HepG2 (cell line): ENCODE results near the gene GDAP1L1. TPM values are rescaled to one million over a fixed set of nuclear protein-coding genes. Genes with fewer than 3 reads are reported as not detected.

Experiments
- CENPBD1 ChIP-seq: sonication (generic); formaldehyde crosslinking; IDR thresholded peaks from 2 replicates; pipeline ENCODE4 v1.8.0; 2022; ENCODE audit warnings: missing genetic modification reagents, low read depth, mild to moderate bottlenecking, borderline replicate concordance
- HDAC2 ChIP-seq: sonication (generic); formaldehyde crosslinking; IDR thresholded peaks from 2 replicates; pipeline ENCODE4 v1.4.0; 2020; ENCODE audit warnings: missing genetic modification reagents
- HIVEP1 ChIP-seq: sonication (generic); formaldehyde crosslinking; IDR thresholded peaks from 2 replicates; pipeline ENCODE4 v1.4.0; 2020; ENCODE audit warnings: mild to moderate bottlenecking, missing genetic modification reagents
- JUN ChIP-seq: sonication (generic); formaldehyde crosslinking; IDR thresholded peaks from 2 replicates; pipeline ENCODE4 v1.4.0; 2020; ENCODE audit warnings: mild to moderate bottlenecking, missing genetic modification reagents
- LBX2 ChIP-seq: sonication (generic); formaldehyde crosslinking; IDR thresholded peaks from 2 replicates; pipeline ENCODE4 v1.5.0; 2020; ENCODE audit warnings: missing genetic modification reagents, mild to moderate bottlenecking, borderline replicate concordance
- MAFG ChIP-seq: sonication (generic); formaldehyde crosslinking; IDR thresholded peaks from 2 replicates; pipeline ENCODE4 v1.5.1; 2020; ENCODE audit warnings: mild to moderate bottlenecking, missing genetic modification reagents
- MLLT10 ChIP-seq: sonication (generic); formaldehyde crosslinking; IDR thresholded peaks from 2 replicates; pipeline ENCODE4 v1.4.0; 2020; ENCODE audit warnings: missing genetic modification reagents
- MXD3 ChIP-seq: IDR thresholded peaks from 2 replicates; pipeline ENCODE4 v1.6.1; 2016; ENCODE audit warnings: mild to moderate bottlenecking, missing biosample characterization, missing genetic modification reagents
- NFE2 ChIP-seq: sonication (generic); formaldehyde crosslinking; IDR thresholded peaks from 2 replicates; pipeline ENCODE4 v1.4.0; 2020; ENCODE audit warnings: missing genetic modification reagents
- NONO ChIP-seq, 2 experiments: fragments of 450-650 bp in 1 of 2; sonication (generic) in 1 of 2; formaldehyde crosslinking in 1 of 2; IDR thresholded peaks in 1 of 2; conservative IDR thresholded peaks in 1 of 2; 2 replicates each; pipeline versions ENCODE4 v1.6.1 to v1.8.0; 2017 to 2022; ENCODE audit warnings: mild to moderate bottlenecking in 1 of 2, missing genetic modification reagents in 1 of 2, moderate library complexity in 1 of 2
- TBL1XR1 ChIP-seq: fragments of 150-350 bp; IDR thresholded peaks from 2 replicates; pipeline ENCODE4 v1.6.1; 2014; ENCODE audit warnings: borderline replicate concordance, low read length; ENCODE audit not compliant: partially characterized antibody
- TFDP2 ChIP-seq: sonication (generic); formaldehyde crosslinking; IDR thresholded peaks from 2 replicates; pipeline ENCODE4 v1.4.0; 2020; ENCODE audit warnings: missing genetic modification reagents
- UBTF ChIP-seq: sonication (generic); formaldehyde crosslinking; IDR thresholded peaks from 2 replicates; pipeline ENCODE4 v1.4.0; 2020; ENCODE audit warnings: mild to moderate bottlenecking, missing genetic modification reagents
- ZBTB39 ChIP-seq: sonication (generic); formaldehyde crosslinking; IDR thresholded peaks from 2 replicates; pipeline ENCODE4 v1.5.0; 2020; ENCODE audit warnings: missing genetic modification reagents
- ZNF546 ChIP-seq: sonication (generic); formaldehyde crosslinking; conservative IDR thresholded peaks from 2 replicates; pipeline ENCODE4 v1.8.1; 2023; ENCODE audit warnings: mild to moderate bottlenecking, missing genetic modification reagents
- ZNF749 ChIP-seq: sonication (generic); formaldehyde crosslinking; IDR thresholded peaks from 2 replicates; pipeline ENCODE4 v1.8.0; 2022; ENCODE audit warnings: mild to moderate bottlenecking, missing genetic modification reagents, moderate library complexity, borderline replicate concordance
- ZNF839 ChIP-seq: sonication (generic); formaldehyde crosslinking; IDR thresholded peaks from 2 replicates; pipeline ENCODE4 v1.4.0; 2020; ENCODE audit warnings: missing genetic modification reagents, mild to moderate bottlenecking, borderline replicate concordance
- ZNF891 ChIP-seq: sonication (generic); formaldehyde crosslinking; IDR thresholded peaks from 2 replicates; pipeline ENCODE4 v1.5.0; 2020; ENCODE audit warnings: mild to moderate bottlenecking, missing genetic modification reagents
- polyA plus RNA-seq, 8 experiments: library from polyadenylated mRNA; depleted of rRNA in 3 of 8; stranded (reverse) in 7 of 8; unstranded in 1 of 8; fragments of >200 nt; fragmentation: Illumina TruSeq in 4 of 8; extraction: Trizol in 4 of 8; gene quantifications; 2 replicates each; pipeline versions ENCODE4 v1.2.1 to v1.2.3, GENCODE V29; 2011 to 2016; ENCODE audit warnings: low read depth in 4 of 8, missing spikeins in 1 of 8, mixed read lengths in 1 of 8; ENCODE audit not compliant: insufficient read depth in 1 of 8
- total RNA-seq, 5 experiments: library from RNA; depleted of rRNA; stranded (reverse); fragments of >200 nt; fragmentation: Illumina TruSeq; extraction: Trizol; gene quantifications; 2 replicates each; pipeline ENCODE4 v1.2.3, GENCODE V29; 2016; ENCODE audit warnings: low read depth in 1 of 5

GDAP1L1 gene
- total and polyA plus RNA-seq, 2 of the 13 experiments (the other 11 are each of a cell fraction or from before 2014, with no cell fraction given): 0.04 TPM; not detected in 1

GRCh38 chr20:44210406-44211176 lies 36.5 kb upstream of the GDAP1L1 start, which contains the start of gene OSER1 (continued):
- TF ChIP-seq TBL1XR1 (peak; percentile 72), MAFG (CRISPR knock-in tag) (peak; percentile 76), ZBTB39 (CRISPR knock-in tag) (peak; percentile 82; the same call in 1 of the 2 replicates), TFDP2 (peak; percentile 82; the same call in 1 of the 2 replicates), MXD3 (CRISPR knock-in tag) (0 out of 2 replicates have a peak, but pooled peaks have one; percentile 20), CENPBD1 (CRISPR knock-in tag) (no peak), LBX2 (CRISPR knock-in tag) (no peak; the same call in 1 of the 2 replicates), ZNF839 (CRISPR knock-in tag) (peak; percentile 14; the same call in 1 of the 2 replicates), ZNF546 (CRISPR knock-in tag) (peak; percentile 99), ZNF749 (CRISPR knock-in tag) (no peak; the same call in 1 of the 2 replicates), HIVEP1 (CRISPR knock-in tag) (peak; percentile 94), MLLT10 (no peak), ZNF891 (CRISPR knock-in tag) (no peak; the same call in none of the 2 replicates), HDAC2 (CRISPR knock-in tag) (peak; percentile 89), JUN (CRISPR knock-in tag) (no peak), UBTF (CRISPR knock-in tag) (peak; percentile 98), NFE2 (CRISPR knock-in tag) (peak; percentile 85; the same call in 1 of the 2 replicates), NONO (IDR thresholded peaks at IDR 0.05) (no peak), NONO (CRISPR knock-in tag; conservative IDR thresholded peaks at IDR 0.05) (peak; percentile 90; the same call in 1 of the 2 replicates)
